ENCODE data around the gene EMP3. TPM values are rescaled to one million over a fixed set of nuclear protein-coding genes. Genes with fewer than 3 reads are reported as not detected.
A peak's percentile ranks its signal among the peaks of the same experiment; 100 is the strongest.

Gene EMP3
- total and polyA plus RNA-seq, 9 of the 15 experiments (the other 6 are each of a cell fraction or from before 2014, with no cell fraction given) = 123 to 386 (median 296) TPM

GRCh38 chr19:48321622-48322591, 3.4 kb upstream of the EMP3 start (continued):
- no peak for TF ChIP-seq SFPQ (IDR thresholded peaks at IDR 0.05; ENCODE audit: low read depth, low read length)
- TF ChIP-seq, protein P1, sequence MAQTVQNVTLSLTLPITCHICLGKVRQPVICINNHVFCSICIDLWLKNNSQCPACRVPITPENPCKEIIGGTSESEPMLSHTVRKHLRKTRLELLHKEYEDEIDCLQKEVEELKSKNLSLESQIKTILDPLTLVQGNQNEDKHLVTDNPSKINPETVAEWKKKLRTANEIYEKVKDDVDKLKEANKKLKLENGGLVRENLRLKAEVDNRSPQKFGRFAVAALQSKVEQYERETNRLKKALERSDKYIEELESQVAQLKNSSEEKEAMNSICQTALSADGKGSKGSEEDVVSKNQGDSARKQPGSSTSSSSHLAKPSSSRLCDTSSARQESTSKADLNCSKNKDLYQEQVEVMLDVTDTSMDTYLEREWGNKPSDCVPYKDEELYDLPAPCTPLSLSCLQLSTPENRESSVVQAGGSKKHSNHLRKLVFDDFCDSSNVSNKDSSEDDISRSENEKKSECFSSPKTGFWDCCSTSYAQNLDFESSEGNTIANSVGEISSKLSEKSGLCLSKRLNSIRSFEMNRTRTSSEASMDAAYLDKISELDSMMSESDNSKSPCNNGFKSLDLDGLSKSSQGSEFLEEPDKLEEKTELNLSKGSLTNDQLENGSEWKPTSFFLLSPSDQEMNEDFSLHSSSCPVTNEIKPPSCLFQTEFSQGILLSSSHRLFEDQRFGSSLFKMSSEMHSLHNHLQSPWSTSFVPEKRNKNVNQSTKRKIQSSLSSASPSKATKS (CRISPR knock-in tag; IDR thresholded peaks at IDR 0.05) = no peak
- peak in 1 of 2 experiments; percentile 52; a peak in 1 of 4 replicates for TF ChIP-seq MLX (CRISPR knock-in tag; conservative IDR thresholded peaks at IDR 0.05)
- TF ChIP-seq, protein P2, sequence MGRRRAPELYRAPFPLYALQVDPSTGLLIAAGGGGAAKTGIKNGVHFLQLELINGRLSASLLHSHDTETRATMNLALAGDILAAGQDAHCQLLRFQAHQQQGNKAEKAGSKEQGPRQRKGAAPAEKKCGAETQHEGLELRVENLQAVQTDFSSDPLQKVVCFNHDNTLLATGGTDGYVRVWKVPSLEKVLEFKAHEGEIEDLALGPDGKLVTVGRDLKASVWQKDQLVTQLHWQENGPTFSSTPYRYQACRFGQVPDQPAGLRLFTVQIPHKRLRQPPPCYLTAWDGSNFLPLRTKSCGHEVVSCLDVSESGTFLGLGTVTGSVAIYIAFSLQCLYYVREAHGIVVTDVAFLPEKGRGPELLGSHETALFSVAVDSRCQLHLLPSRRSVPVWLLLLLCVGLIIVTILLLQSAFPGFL (CRISPR knock-in tag; IDR thresholded peaks at IDR 0.05) = 0 out of 2 replicates have a peak, but pooled peaks have one; percentile 70
- peak; percentile 96 for TF ChIP-seq CBFB (CRISPR knock-in tag; IDR thresholded peaks at IDR 0.05)
- TF ChIP-seq ZNF830 (CRISPR knock-in tag; IDR thresholded peaks at IDR 0.05) = 0 out of 2 replicates have a peak, but pooled peaks have one; percentile 41
- no peak for TF ChIP-seq ZNF609 (CRISPR knock-in tag; IDR thresholded peaks at IDR 0.05; ENCODE audit: borderline replicate concordance)
- TF ChIP-seq MXI1 (IDR thresholded peaks at IDR 0.05; ENCODE audit: low read depth, low read length) = peak; percentile 93
- TF ChIP-seq POLR2H (tag; IDR thresholded peaks at IDR 0.05; ENCODE audit: low read depth) = peak; percentile 94
- peak; percentile 48; the same call in 1 of the 2 replicates for TF ChIP-seq LEF1 (IDR thresholded peaks at IDR 0.05)
- TF ChIP-seq CBX5 (IDR thresholded peaks at IDR 0.05; ENCODE audit: borderline replicate concordance, low read depth) = no peak
- peak; percentile 42; the same call in 1 of the 2 replicates for TF ChIP-seq STAT5A (IDR thresholded peaks at IDR 0.05; ENCODE audit: borderline replicate concordance, low read length)
- TF ChIP-seq FOXP1 (CRISPR knock-in tag; IDR thresholded peaks at IDR 0.05) = peak; percentile 79
- TF ChIP-seq SAFB2 (IDR thresholded peaks at IDR 0.05; ENCODE audit: borderline replicate concordance, low read depth, low read length, severe bottlenecking) = no peak

Data from K562 (cell line).